Measurements from ENCODE around the gene RBM23.
"Not testable (repeated sequence)": the region's sequence is repeated elsewhere in the genome, so short reads cannot be mapped to it uniquely, and the experiment has no call there.

Gene RBM23

DNA sequence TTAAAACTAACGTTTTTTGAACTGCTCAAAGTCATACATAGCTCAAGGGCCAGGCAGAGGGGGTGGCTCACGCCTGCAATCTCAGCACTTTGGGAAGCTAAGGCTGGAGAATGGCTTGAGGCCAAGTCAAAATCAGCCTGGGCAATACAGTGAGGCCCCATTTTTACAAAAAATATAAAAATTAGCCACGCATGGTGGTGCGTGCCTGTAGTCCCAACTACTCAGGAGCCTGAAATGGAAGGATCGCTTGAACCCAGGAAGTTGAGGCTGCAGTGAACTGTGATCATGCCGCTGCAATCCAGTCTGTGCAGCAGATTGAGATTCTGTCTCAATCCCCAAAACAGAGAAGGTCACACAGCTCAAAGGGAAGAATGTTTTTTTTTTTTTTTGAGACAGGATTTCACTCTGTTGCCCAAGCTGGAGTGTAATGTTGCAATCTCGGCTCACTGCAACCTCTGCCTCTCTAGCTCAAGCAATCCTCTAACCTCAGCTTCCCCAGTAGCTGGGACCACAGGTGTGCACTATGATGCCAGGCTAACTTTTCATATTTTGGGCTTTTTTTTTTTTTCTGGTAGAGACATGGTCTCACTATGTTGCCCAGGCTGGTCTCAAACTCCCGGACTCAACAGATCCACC is 2.9 kb downstream of the RBM23 start:
- no peak for DNase-seq

DNA sequence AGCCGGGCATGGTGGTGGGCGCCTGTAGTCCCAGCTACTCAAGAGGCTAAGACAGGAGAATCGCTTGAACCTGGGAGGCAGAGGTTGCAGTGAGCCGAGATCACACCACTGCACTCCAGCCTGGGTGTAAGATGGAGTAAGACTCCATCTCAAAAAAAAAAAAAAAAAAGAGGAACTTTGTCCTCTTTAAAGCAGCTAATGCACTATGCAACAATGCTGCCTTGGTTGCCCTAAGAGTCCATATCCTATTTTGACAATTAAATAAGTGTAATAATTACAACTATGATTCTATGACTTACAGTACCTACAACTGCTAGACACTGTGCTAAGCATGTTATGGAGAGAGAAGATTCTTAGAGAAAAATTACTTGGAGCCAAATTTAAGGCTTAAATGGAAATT is 4.1 kb downstream of the RBM23 start:
- not testable (repeated sequence) for DNase-seq

GRCh38 chr14:22910916-22911315 is 8.0 kb downstream of the RBM23 start:
- no peak for DNase-seq

- no peak for DNase-seq
These were observed 10.3 kb downstream of the RBM23 start for GRCh38 chr14:22908601-22909000.

DNA sequence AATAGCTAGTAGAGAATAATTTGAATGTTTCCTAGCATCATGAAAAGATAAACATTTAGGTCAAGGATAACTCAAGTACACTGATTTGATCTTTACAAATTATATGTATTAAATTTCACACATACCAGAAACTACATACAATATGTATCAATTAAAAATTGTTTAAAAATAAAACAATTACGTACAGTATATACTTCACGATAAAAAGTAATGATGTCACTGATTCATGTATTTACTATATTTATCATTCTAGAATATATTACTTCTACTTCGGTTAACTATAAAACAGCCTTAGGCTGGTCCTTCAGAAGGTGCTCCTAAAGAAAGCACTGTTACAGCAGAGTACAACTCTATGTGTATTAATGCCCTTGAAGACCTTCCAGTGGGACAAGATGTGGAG is 11.5 kb downstream of the RBM23 start:
- no peak for DNase-seq

GRCh38 chr14:22906073-22906472 is 12.9 kb downstream of the RBM23 start:
- no peak for DNase-seq

- no peak for DNase-seq
These were observed 13.3 kb downstream of the RBM23 start for GRCh38 chr14:22905627-22906026.

GRCh38 chr14:22903742-22904087 is 15.2 kb downstream of the RBM23 start:
- no peak for DNase-seq

GRCh38 chr14:22901799-22902198 is 17.1 kb downstream of the RBM23 start:
- no peak for DNase-seq

DNA sequence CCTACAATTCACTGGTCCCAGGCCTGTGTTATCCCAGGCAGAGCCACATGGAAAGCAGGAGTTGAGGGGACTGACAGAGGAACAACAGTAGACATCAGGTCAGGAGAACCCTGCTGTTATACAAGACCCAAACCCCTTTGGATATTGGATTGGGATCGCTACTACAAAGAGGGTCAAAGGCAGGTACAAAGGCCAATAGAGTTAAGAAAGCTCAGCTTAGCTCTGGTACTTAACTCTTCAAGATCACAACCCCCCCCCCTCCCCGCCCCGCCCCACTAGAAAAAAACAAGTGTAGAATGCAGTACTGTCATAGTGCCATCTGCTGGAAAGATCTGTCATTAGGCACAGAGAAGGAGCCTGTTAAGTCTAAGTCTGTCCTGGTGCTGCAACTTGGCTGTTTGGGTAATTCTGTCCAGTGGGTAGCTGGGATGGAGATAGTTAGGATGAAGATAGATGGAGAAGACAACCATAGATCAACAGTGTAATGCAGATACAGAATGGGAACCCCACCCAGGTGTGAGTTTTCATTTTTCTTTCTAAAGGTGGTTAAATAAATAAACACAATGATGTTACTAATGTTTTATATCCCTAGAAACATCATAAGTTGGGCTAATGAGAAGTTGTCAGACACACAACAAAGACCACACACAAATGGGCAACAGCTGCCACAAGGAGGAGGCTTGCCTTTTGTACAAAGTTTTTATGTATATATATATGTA is 18.7 kb downstream of the RBM23 start:
- peak in 1 of 2 donors; percentile 31 for DNase-seq

DNA sequence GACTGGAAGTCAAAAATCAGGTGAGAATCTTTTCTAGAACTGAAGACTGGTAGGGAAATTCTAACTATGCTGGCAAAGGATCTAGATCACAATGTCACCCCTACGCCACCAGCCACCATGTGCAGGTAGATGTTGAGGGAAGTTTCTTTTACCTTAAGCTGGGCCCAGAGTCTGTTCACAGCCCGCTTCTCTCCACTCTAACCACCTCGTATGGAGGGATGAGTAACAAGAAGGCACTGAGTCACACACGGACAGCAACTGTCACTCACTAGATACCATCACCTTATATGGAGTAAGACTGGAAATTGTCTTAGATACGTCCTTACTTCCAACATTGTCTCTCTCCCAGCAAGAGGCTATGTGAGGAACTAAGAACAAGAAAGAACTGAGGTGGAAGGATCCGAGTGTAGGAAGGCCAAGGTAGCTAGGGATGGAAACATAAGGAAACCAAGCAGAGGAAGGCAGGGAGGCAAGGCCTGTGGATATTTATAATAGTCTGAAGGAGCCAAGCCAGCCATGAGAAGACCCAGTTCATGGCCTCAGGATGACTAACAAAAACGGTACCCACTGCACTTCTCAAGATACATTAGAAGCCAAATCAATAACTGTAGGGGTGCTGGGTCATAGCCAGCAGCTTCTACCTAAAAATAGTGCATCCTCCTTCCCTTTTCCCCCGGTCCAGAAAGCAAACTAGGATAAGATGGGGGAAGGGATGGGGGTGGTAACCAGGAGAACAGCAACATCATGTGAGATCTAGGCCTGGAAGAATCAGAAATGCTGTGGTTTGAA is 20.5 kb downstream of the RBM23 start:
- DNase-seq, result no peak

DNA sequence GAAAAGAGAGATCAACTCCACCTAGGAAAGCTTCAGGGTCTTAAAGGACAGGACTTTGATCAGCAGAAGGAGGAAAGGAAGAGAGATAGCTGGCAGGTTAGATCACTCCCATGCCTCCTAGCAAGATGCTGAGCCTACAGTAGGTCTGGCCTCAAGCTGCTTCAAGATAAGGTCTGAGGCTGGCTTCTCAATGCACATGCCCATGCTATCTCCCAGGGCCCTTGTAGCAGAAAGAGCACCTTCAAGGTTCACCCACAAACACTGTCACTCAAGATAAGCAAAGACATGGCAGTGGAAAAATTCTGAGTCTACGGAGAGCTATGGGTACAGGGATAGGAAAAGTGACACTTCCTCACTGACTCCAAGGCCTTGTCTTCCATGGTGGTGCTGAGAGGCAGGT is 21.6 kb downstream of the RBM23 start:
- DNase-seq, result no peak

GRCh38 chr14:22896760-22897159 is 22.2 kb downstream of the RBM23 start:
- no peak for DNase-seq

DNA sequence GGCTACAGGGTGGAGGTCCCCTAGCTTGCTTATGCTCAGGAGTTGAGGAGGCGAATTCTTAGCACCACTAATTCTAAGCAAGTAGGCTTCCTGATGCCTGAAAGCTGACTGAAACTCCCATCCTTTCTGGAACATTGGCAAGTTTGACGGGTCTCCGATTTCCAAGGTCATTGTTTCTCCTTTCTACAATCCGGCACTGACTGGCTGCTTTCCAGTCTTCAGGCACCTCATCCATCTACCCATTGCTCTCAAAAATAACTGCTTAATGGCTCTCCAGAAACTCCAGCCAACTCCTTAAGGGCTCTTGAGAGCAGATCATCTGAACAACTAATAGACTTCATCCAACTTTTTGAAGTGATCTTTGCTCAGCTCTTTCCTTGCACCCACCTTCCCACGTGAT is 22.6 kb downstream of the RBM23 start:
- DNase-seq, result no peak

DNA sequence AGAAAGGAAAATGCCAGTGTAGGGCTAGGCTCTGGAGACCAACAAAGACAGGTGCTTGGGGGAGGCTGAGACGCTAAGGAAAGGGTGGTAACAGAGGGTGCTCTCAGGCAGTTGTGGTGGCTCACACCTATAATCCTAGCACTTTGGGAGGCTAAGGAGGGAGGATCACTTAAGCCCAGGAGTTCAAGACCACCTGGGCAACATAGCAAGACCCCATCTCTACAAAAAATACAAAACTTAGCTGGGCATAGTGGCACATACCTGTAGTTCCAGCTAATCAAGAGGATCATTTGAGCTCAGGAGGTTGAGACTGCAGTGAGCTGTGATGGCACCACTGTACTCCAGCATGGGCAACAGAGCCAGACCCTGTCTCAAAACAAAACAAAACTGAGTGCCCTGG is 23.5 kb downstream of the RBM23 start:
- DNase-seq, result no peak

- no peak for DNase-seq
These were observed 25.2 kb downstream of the RBM23 start for GRCh38 chr14:22893706-22894105.

DNA sequence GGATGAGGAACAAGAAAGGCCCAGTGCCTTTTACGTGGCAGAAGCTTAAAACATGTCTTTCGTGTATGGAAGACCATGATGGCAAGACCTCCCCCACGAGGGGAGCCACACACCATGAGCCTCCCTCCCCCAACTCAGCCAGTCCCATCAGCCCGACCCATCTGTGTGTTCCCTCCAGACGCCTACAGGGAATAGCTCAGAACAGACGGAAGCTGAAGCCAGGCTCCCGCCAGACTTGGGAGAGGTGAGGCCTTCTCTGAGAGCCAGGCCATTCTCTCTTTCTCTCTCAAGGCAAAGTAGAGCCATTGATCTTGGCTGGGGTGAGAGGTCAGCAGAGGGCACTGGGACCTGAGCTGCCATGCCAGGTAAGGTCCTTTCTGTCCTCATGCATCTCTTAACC is 26.5 kb downstream of the RBM23 start:
- no peak for DNase-seq

GRCh38 chr14:22890416-22890815 is 28.5 kb downstream of the RBM23 start:
- DNase-seq, result no peak

DNA sequence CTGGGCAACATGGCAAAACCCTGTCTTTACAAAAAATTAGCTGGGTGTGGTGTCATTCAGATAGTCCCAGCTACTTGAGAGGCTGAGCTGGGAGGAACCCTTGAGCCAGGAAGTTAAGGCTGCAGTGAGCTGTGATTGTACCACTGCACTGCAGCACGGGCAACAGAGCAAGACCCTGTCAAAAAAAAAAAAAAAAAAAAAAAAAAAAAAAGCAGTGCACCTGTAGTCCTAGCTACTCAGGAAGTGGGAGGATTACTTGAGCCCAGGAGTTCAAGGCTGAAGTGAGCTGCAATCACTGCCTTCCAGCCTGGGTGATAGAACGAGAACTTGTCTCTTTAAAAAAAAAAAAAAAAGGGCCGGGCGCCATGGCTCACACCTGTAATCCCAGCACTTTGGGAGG is 30.3 kb downstream of the RBM23 start:
- no peak for DNase-seq

DNA sequence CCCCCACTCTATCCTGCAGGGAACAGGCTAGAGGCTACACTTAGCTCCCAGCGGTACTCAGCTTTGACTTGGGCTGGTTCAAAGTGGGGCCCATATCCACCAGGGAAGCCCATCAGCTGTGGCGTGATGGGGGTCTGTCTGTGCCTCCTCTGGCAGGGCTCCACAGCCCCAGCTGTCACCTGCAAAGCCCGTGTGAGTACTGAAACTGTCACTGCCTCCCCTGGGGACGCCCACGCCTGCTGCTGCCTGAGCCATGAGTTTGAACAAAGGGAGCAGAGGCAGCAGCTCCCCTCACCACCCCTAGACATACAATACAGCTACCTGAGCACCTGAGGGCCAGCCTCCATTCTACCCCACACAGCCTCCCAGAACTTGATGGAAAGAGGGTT is 31.0 kb downstream of the RBM23 start:
- DNase-seq, result no peak

DNA sequence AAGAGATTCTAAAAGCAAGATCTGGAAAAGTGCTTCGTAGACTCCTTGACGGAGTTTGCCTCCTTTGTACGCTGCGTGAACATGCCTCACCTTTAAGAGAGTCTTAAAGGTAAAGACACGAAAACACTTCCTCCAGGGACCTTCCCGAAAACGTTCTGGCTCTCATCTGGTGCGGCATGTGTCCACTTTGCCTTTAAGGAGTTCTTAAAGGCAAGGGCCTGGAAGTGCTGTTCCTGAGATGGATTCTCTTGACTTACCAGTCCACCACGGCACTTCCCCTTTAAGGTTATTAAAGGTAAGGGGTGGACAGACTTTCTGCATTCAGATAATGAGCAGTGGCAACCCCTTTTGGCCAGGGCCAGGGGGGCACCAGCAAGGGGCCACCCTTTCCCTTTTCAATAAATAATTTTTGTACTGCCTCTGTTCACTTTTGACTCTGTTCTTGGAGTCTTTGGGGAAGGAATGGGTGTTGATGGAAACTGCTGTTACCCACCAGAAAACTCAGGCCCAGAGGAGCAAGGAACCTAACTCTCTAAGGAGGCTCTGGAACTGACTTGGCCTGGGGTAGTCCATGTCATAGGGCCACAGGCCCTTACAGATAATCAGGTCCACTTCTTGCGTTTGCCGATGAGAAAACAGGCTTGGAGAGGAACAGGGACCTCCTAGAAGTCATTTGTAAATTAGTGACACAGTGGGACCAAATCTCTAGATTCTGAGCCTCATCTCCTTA is 31.5 kb downstream of the RBM23 start:
- no peak for DNase-seq

GRCh38 chr14:22886500-22887259 is 32.3 kb downstream of the RBM23 start:
- peak in 1 of 2 donors; percentile 36 for DNase-seq

GRCh38 chr14:22885975-22886374 is 33.0 kb downstream of the RBM23 start:
- no peak for DNase-seq
